IMR-90 (cell line): ENCODE measurements around the gene FMO1. TPM values are rescaled to one million over a fixed set of nuclear protein-coding genes. Genes with fewer than 3 reads are reported as not detected.
"Not testable (repeated sequence)": the region's sequence is repeated elsewhere in the genome, so short reads cannot be mapped to it uniquely, and the experiment has no call there.

ENCODE experiments used
- ATAC-seq: fragments of 200-7000 bp; cut with Tn5 transposase; 2 replicates; pipeline ENCODE4 v1.9.1; 2020; ENCODE audit warnings: low read depth, mild to moderate bottlenecking, moderate library complexity
- BruUV-seq: library from RNA; stranded (reverse); fragments of 400-500 nt; replicated peaks from 2 replicates; lab custom pipeline; 2021; lab: Mats Ljungman, UMichigan
- CTCF ChIA-PET: fragments of 300-600 bp; formaldehyde crosslinking; extraction: SDS; loops from one replicate; lab custom pipeline; 2021; ENCODE audit warnings: antibody characterized with exemption; lab: Yijun Ruan, JAX
- POLR2A ChIA-PET: fragments of 300-600 bp; sonication (Branson Sonifier 250); formaldehyde crosslinking; loops from one replicate; lab custom pipeline; 2022; ENCODE audit warnings: antibody characterized with exemption; ENCODE audit not compliant: unreplicated experiment; lab: Charles Lee
- DNase-seq: peaks from one replicate; pipeline ENCODE4 v3.0.0; 2013
- H2AFZ ChIP-seq: replicated peaks from 2 replicates; pipeline ENCODE3; 2013; ENCODE audit warnings: low read length, mild to moderate bottlenecking; ENCODE audit not compliant: poor library complexity
- H2AK5ac ChIP-seq: 2 replicates; pipeline ENCODE4 v1.6.1; 2013; ENCODE audit warnings: low read depth, low read length, inconsistent platforms
- H2AK9ac ChIP-seq: replicated peaks from 2 replicates; pipeline ENCODE3; 2013; ENCODE audit warnings: mild to moderate bottlenecking, low read depth, low read length, moderate library complexity; ENCODE audit not compliant: poor library complexity
- H2BK120ac ChIP-seq: 2 replicates; pipeline ENCODE4 v1.6.1; 2013; ENCODE audit warnings: low read depth, low read length, inconsistent platforms
- H2BK15ac ChIP-seq: 3 replicates; pipeline ENCODE4 v1.6.1; 2013; ENCODE audit warnings: low read depth, low read length, inconsistent platforms
- H2BK20ac ChIP-seq: 2 replicates; pipeline ENCODE4 v1.6.1; 2013; ENCODE audit warnings: low read depth, mild to moderate bottlenecking, inconsistent platforms, low read length, moderate library complexity
- H2BK5ac ChIP-seq: 2 replicates; pipeline ENCODE4 v1.6.1; 2013; ENCODE audit warnings: mild to moderate bottlenecking, low read depth, low read length, inconsistent platforms; ENCODE audit not compliant: poor library complexity, severe bottlenecking
- H3K14ac ChIP-seq: replicated peaks from 2 replicates; pipeline ENCODE4 v1.6.1; 2013; ENCODE audit warnings: low read depth, low read length, inconsistent platforms
- H3K18ac ChIP-seq: 2 replicates; pipeline ENCODE4 v1.6.1; 2013; ENCODE audit warnings: low read depth, low read length, control low read depth
- H3K23ac ChIP-seq: 2 replicates; pipeline ENCODE4 v1.6.1; 2013; ENCODE audit warnings: low read depth, low read length, inconsistent platforms
- H3K27ac ChIP-seq: 2 replicates; pipeline ENCODE4 v1.5.1; 2013; ENCODE audit warnings: mild to moderate bottlenecking, control low read depth, low read length; ENCODE audit not compliant: insufficient read depth
- H3K27me3 ChIP-seq: 2 replicates; pipeline ENCODE4 v1.6.1; 2013; ENCODE audit warnings: low read length; ENCODE audit not compliant: control insufficient read depth, insufficient read depth
- H3K36me3 ChIP-seq: 2 replicates; pipeline ENCODE4 v1.6.1; 2013; ENCODE audit warnings: low read length, mixed read lengths; ENCODE audit not compliant: control insufficient read depth, insufficient read depth
- H3K4ac ChIP-seq: 2 replicates; pipeline ENCODE4 v1.6.1; 2013; ENCODE audit warnings: low read depth, low read length, inconsistent platforms
- H3K4me1 ChIP-seq: 2 replicates; pipeline ENCODE4 v1.6.1; 2013; ENCODE audit warnings: low read length, mixed read lengths; ENCODE audit not compliant: control insufficient read depth, insufficient read depth
- H3K4me2 ChIP-seq: 2 replicates; pipeline ENCODE4 v1.6.1; 2013; ENCODE audit warnings: low read depth, mild to moderate bottlenecking, control low read depth, low read length, moderate library complexity
- H3K4me3 ChIP-seq: 2 replicates; pipeline ENCODE4 v1.5.1; 2013; ENCODE audit warnings: low read depth, mild to moderate bottlenecking, control low read depth, low read length, moderate library complexity; ENCODE audit not compliant: insufficient read depth
- H3K56ac ChIP-seq: 2 replicates; pipeline ENCODE4 v1.6.1; 2013; ENCODE audit warnings: low read length, inconsistent platforms; ENCODE audit not compliant: insufficient read depth; ENCODE audit errors: extremely low read depth
- H3K79me1 ChIP-seq, 2 experiments: 2 replicates each; pipeline ENCODE4 v1.6.1; 2013; ENCODE audit warnings: low read length in 2 of 2, inconsistent platforms in 1 of 2, low read depth in 1 of 2
- H3K9ac ChIP-seq: 2 replicates; pipeline ENCODE4 v1.6.1; 2013; ENCODE audit warnings: low read depth, low read length, control low read depth
- H3K9me1 ChIP-seq: 2 replicates; pipeline ENCODE4 v1.6.1; 2013; ENCODE audit warnings: low read length, inconsistent platforms; ENCODE audit not compliant: insufficient read depth
- H3K9me3 ChIP-seq: 2 replicates; pipeline ENCODE4 v1.6.1; 2013; ENCODE audit warnings: low read length; ENCODE audit not compliant: control insufficient read depth, insufficient read depth
- H4K20me1 ChIP-seq: 2 replicates; pipeline ENCODE4 v1.6.1; 2013; ENCODE audit warnings: low read length, inconsistent platforms; ENCODE audit not compliant: insufficient read depth
- H4K5ac ChIP-seq: 2 replicates; pipeline ENCODE4 v1.6.1; 2013; ENCODE audit warnings: mild to moderate bottlenecking, low read depth, low read length, control low read depth
- H4K8ac ChIP-seq, 2 experiments: 2 replicates each; pipeline ENCODE4 v1.6.1; 2013; ENCODE audit warnings: low read depth in 2 of 2, low read length in 2 of 2, control low read depth in 1 of 2, inconsistent platforms in 1 of 2
- H4K91ac ChIP-seq: 2 replicates; pipeline ENCODE4 v1.6.1; 2013; ENCODE audit warnings: low read depth, low read length, inconsistent platforms; ENCODE audit not compliant: insufficient read depth
- WGBS, 2 experiments: methylation state at CpG; one replicate each; pipeline versions ENCODE4 v1.1.5 to v1.1.7; 2013; ENCODE audit warnings: missing lambda C conversion rate in 2 of 2; ENCODE audit not compliant: insufficient read length in 1 of 2; ENCODE audit errors: extremely low coverage in 2 of 2; 5-methylcytosine and 5-hydroxymethylcytosine counted together
- dilution Hi-C: fragments of 300-500 bp; cut with HindIII; formaldehyde crosslinking; loops from one replicate; pipeline ENCODE4 v1.14.3; 2018; ENCODE audit warnings: low sequenced_read_pairs; ENCODE audit not compliant: unreplicated experiment
- in situ Hi-C: fragments of 300-500 bp; cut with MboI; formaldehyde crosslinking; loops from 3 replicates; pipeline ENCODE4 v1.14.3; 2019; ENCODE audit warnings: low sequenced_read_pairs, inconsistent platforms, mixed read lengths
- intact Hi-C: fragments of 100-400 bp; cut with micrococcal nuclease; formaldehyde crosslinking; loops from 2 replicates; pipeline ENCODE4 v1.10.0; 2022
- polyA plus RNA-seq, 3 experiments: library from polyadenylated mRNA; depleted of rRNA; stranded (reverse); fragments of >200 nt; gene quantifications; 2 replicates each; pipeline ENCODE4 v1.2.3, GENCODE V29; 2012; ENCODE audit warnings: low replicate concordance in 1 of 3
- total RNA-seq: library from RNA; depleted of rRNA; stranded (reverse); fragments of >200 nt; gene quantifications from 2 replicates; pipeline ENCODE4 v1.2.3, GENCODE V29; 2012

The FMO1 gene
- total and polyA plus RNA-seq, 2 of the 4 experiments (the other 2 are of a cell fraction), result not detected

- intact Hi-C loops, result loop anchor here (10.0 kb wide), 3 partner anchors 559 to 1299 kb away; partner anchors contain the start of genes GORAB and PRRX1
Measured at GRCh38 chr1:171224257-171224656, 24.0 kb upstream of the FMO1 start.

More at GRCh38 chr1:171224257-171224656, 24.0 kb upstream of the FMO1 start:
- H4K91ac ChIP-seq, H3K4ac ChIP-seq, dilution Hi-C loops, H3K4me3 ChIP-seq, POLR2A ChIA-PET, H3K23ac ChIP-seq, H3K36me3 ChIP-seq, H3K27me3 ChIP-seq, H3K14ac ChIP-seq, BruUV-seq, H2BK120ac ChIP-seq, H3K9me1 ChIP-seq, H3K4me2 ChIP-seq, H2BK15ac ChIP-seq, H3K79me1 ChIP-seq, H3K56ac ChIP-seq, ATAC-seq, H4K20me1 ChIP-seq, in situ Hi-C loops, H3K27ac ChIP-seq, H4K5ac ChIP-seq, H3K9ac ChIP-seq, H2AK5ac ChIP-seq, H2AK9ac ChIP-seq, DNase-seq, H2AFZ ChIP-seq, H2BK5ac ChIP-seq, H3K9me3 ChIP-seq: not testable (repeated sequence)
- peak overlapping the region in 1 of 2 experiments; percentile 27; a peak in 1 of 4 replicates for H4K8ac ChIP-seq
- WGBS, 2 experiments, result no CpG with 5 or more reads among the region's 4 CpGs
- peak overlapping the region; percentile 3; the same call in 1 of the 2 replicates for H3K18ac ChIP-seq
- H2BK20ac ChIP-seq, result peak overlapping the region; percentile 5; the same call in 1 of the 2 replicates
- H3K4me1 ChIP-seq, result peaks cover 14% of the 10 kb centered on the region
- CTCF ChIA-PET, result interaction anchor here (1.3 kb wide), 1 partner anchor 258 kb away, joined by 3 read pairs; no protein-coding TSS in a partner anchor
